Vagina (tissue), 2 donors: ENCODE measurements around the gene SHROOM2.

Source experiments
- POLR2A ChIP-seq, 2 donors: fragments of 450-650 bp; IDR thresholded peaks; one replicate each; pipeline ENCODE4 v1.6.1; 2017; ENCODE audit warnings: antibody characterized with exemption in 2 of 2, mild to moderate bottlenecking in 2 of 2, moderate library complexity in 2 of 2
- POLR2AphosphoS5 ChIP-seq, 2 donors: sonication (generic); formaldehyde crosslinking; IDR thresholded peaks; one replicate each; pipeline ENCODE4 v1.9.0; 2017; ENCODE audit warnings: antibody characterized with exemption in 2 of 2, mild to moderate bottlenecking in 2 of 2, low read depth in 1 of 2; ENCODE audit not compliant: insufficient read depth in 1 of 2
- TF ChIP-seq, protein P1 (sequence below), 3 experiments: fragments of 450-650 bp in 2 of 3; fragments of 200-600 bp in 1 of 3; sonication (generic) in 1 of 3; IDR thresholded peaks; one replicate each; pipeline ENCODE4 v1.5.1; 2017 to 2019; ENCODE audit warnings: antibody characterized with exemption in 3 of 3, mild to moderate bottlenecking in 2 of 3, moderate library complexity in 2 of 3

DNA sequence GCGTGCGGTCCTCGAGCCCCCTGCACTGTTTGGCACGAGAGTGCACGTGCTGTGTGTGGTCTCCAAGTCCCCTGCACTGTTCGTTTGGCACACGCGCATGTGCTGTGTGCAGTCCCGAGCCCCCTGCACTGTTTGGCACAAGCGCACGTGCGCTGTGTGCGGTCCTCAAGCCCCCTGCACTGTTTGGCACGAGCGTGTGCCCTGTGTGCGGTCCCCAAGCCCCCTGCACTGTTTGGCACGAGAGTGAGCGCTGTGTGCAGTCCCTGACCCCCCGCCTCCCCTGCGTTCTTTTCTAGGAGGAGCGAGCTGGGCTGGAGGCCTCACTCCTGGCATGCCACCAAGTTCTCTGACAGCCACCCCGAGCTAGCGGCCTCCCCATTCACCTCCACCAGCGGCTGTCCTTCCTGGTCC is 104.5 kb downstream of the SHROOM2 start:
- no peak for TF ChIP-seq POLR2A (IDR thresholded peaks at IDR 0.05)
- TF ChIP-seq, protein P1, sequence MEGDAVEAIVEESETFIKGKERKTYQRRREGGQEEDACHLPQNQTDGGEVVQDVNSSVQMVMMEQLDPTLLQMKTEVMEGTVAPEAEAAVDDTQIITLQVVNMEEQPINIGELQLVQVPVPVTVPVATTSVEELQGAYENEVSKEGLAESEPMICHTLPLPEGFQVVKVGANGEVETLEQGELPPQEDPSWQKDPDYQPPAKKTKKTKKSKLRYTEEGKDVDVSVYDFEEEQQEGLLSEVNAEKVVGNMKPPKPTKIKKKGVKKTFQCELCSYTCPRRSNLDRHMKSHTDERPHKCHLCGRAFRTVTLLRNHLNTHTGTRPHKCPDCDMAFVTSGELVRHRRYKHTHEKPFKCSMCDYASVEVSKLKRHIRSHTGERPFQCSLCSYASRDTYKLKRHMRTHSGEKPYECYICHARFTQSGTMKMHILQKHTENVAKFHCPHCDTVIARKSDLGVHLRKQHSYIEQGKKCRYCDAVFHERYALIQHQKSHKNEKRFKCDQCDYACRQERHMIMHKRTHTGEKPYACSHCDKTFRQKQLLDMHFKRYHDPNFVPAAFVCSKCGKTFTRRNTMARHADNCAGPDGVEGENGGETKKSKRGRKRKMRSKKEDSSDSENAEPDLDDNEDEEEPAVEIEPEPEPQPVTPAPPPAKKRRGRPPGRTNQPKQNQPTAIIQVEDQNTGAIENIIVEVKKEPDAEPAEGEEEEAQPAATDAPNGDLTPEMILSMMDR (IDR thresholded peaks at IDR 0.05) = no peak
- no peak for TF ChIP-seq POLR2AphosphoS5 (IDR thresholded peaks at IDR 0.05; ENCODE audit: insufficient read depth in 1 of 2, low read depth in 1 of 2)
